Mononuclear cell (primary cell): ENCODE measurements around the gene USP31. TPM values are rescaled to one million over a fixed set of nuclear protein-coding genes. Genes with fewer than 3 reads are reported as not detected.
"Not testable (repeated sequence)": the region's sequence is repeated elsewhere in the genome, so short reads cannot be mapped to it uniquely, and the experiment has no call there.

Experiments
- H3K27me3 ChIP-seq: 2 replicates; pipeline ENCODE4 v1.6.0; 2011; ENCODE audit warnings: low read length, control low read depth; ENCODE audit not compliant: insufficient read depth
- H3K4me1 ChIP-seq: 2 replicates; pipeline ENCODE4 v1.5.1; 2011; ENCODE audit warnings: mild to moderate bottlenecking, low read length, control low read depth; ENCODE audit not compliant: insufficient read depth
- H3K4me3 ChIP-seq: 2 replicates; pipeline ENCODE4 v1.5.1; 2011; ENCODE audit warnings: mild to moderate bottlenecking, low read length, moderate library complexity
- H3K9me3 ChIP-seq: 2 replicates; pipeline ENCODE4 v1.5.1; 2011; ENCODE audit warnings: low read depth, mild to moderate bottlenecking, control low read depth, low read length
- total RNA-seq: library from RNA; depleted of rRNA; stranded (reverse); fragments of >200 nt; gene quantifications from one replicate; pipeline ENCODE4 v1.2.3, GENCODE V29; 2012

Gene USP31
- total RNA-seq, 1 donor = 2.5 TPM

DNA sequence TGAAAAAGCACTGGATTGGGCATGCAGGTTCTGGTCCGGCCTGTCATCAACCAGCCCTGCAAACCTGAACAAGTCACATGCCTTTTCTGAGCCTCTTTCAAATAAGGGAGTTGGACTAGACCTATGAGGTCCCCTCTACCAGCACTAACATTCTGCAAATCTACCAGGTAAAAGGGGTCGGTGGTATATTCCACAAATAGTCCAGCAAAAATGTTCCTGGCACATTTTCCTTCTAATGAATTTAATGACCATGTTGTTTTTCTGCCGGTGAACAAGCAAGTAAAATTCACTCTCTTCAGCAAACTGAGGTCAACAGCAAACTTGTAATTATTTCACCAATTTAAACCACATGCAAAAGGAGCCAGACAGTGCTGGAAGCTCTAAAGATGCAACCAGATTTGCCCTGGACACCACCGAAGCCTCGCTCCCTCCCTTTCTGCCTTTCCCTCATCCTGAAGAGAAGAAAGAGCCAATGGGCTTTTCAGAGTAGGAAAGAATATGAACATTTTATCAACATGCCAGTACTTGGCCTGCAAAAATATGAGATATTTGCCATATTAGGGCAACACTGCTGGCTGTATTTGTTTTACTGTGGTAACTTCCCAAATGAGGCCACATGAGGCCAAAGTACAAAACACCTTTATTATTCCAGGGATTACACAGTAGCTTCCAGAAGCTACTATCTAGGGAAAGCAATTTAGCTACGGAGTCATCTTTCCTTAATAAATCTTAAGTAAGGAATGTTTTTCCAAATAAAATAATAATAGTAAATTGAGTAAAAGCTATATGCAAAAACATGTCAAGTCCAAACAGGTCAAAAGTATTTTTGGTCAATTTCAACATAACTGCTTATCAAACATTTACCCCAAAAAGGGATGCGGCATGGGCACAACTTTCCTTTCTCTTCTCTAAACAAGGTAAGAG is 45.0 kb downstream of the USP31 start:
- Histone ChIP-seq H3K27me3 (no peaks in the 10 kb centered on the region), H3K4me1 (no peaks in the 10 kb centered on the region), H3K9me3 (no peaks in the 10 kb centered on the region), H3K4me3 (no peak overlapping the region)

DNA sequence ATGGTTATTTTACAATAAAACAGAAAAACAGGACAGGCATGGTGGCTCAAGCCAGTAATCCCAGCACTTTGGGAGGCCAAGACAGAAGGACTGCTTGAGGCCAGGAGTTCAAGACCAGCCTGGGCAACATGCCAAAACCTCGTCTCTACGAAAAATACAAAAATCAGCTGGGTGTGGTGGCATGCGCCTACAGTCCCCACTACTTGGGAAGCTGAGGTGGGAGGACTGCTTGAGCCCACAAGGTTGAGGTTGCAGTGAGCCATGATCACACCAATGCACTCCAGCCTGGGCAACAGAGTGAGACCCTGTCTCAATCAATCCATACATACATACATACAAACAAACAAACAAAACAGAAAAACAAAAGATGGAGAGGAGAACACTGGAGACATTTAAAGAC is 45.6 kb downstream of the USP31 start:
- H3K4me1 ChIP-seq = no peaks in the 10 kb centered on the region
- no peaks in the 10 kb centered on the region for H3K27me3 ChIP-seq
- H3K9me3 ChIP-seq = no peaks in the 10 kb centered on the region
- no peak overlapping the region for H3K4me3 ChIP-seq

DNA sequence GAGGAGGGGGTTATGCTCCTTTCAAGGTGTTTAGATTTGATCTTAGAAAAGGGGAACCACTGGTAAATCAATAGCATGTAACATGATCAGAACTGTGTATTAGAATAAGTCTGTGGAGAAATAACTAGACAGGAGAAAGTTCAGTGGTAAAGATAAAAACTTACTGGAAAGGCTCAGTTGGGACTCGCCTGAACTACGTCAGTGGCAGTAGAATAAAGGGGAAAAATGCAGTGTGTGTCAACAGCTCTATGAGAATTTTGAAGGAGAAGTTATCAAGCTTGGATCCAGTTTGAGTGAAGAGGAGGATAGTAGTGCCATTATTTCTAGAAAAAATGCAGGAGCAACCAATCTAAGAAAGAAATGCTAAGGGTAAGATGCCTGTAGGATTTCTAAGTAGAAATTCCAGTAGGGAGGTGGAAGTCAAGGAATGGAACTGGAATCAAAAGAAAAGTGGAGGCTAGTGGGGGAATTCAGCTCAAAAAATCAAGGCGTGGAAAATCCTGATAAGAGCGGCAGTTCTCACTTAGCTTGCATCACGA is 48.2 kb downstream of the USP31 start:
- H3K4me3 ChIP-seq = no peak overlapping the region
- H3K9me3 ChIP-seq = no peaks in the 10 kb centered on the region
- H3K4me1 ChIP-seq = no peaks in the 10 kb centered on the region
- H3K27me3 ChIP-seq = no peaks in the 10 kb centered on the region

DNA sequence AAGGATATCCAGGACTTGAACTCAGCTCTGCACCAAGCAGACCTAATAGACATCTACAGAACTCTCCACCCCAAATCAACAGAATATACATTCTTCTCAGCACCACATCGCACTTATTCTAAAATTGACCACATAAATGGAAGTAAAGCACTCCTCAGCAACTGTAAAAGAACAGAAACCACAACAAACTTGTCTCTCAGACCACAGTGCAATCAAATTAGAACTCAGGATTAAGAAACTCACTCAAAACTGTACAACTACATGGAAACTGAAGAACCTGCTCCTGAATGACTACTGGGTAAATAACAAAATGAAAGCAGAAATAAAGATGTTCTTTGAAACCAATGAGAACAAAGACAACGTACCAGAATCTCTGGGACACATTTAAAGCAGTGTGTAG is 52.8 kb downstream of the USP31 start:
- not testable (repeated sequence) for H3K4me3 ChIP-seq, H3K4me1 ChIP-seq

DNA sequence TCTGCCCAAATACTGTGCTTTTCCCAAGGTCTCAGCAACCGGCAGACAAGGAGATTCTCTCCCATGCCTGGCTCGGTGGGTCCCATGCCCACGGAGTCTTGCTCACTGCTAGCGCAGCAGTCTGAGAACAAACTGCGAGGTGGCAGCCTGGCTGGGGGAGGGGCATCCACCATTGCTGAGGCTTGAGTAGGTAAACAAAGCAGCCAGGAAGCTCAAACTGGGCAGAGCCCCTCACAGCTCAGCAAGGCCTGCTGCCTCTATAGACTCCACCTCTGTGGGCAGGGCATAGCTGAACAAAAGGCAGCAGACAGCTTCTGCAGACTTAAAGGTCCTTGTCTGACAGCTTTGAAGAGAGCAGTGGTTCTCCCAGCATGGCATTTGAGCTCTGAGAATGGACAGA is 55.1 kb downstream of the USP31 start:
- H3K4me1 ChIP-seq, H3K4me3 ChIP-seq, H3K27me3 ChIP-seq, H3K9me3 ChIP-seq: not testable (repeated sequence)

More for the DNA sequence above, 52.8 kb downstream of the USP31 start:
- not testable (repeated sequence) for H3K27me3 ChIP-seq, H3K9me3 ChIP-seq

DNA sequence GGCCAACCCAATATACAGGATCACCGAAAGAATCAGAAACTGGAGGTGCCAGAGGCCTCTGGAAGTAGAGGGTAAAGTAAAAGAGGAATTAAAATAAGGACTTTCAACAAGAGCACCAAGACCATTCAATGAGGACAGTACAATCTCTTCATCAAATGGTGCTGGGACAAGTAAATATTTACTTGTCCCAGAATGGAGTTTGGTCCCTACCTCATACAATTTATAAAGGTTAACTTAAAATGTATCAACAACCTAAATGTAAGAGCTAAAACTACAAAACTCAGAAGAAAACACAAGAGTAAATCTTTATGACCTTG is 56.5 kb downstream of the USP31 start:
- Histone ChIP-seq H3K27me3 (no peaks in the 10 kb centered on the region), H3K4me3 (no peak overlapping the region), H3K9me3 (no peaks in the 10 kb centered on the region), H3K4me1 (no peaks in the 10 kb centered on the region)

DNA sequence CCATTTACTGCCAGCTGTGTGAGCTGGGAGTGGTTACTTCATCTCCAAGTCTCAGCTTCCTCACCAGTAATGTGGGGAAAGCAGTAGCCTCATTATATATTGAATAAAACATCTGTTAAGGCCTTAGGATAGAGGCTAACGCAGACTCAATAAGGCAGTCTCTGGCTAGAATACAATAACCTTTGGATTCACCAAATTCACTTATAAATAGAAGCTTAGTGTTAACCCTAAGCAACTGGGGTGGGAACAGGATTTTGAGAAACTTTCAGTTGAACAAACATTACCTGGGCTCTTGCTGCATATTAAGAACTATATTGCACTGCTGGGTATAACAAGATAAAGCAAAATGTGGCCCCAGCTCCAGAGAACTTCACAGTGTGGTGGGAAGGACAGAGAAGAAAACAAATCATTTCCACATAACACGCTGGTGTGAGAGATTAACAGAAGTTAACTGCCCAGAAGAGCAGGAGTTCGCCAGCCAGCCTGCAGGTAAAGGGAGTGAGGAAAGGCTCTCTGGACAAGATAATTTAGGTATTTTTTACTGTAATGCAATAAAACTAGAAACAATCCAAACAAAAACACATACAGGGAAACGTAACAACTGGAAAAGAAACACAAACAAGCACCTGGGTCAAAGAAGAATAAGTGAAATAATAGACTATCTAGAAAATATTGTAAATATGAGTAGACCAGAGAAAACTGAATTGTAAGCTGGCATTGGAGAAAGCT is 57.0 kb downstream of the USP31 start:
- Histone ChIP-seq H3K9me3 (no peaks in the 10 kb centered on the region), H3K4me1 (no peaks in the 10 kb centered on the region), H3K27me3 (no peaks in the 10 kb centered on the region), H3K4me3 (no peak overlapping the region)

DNA sequence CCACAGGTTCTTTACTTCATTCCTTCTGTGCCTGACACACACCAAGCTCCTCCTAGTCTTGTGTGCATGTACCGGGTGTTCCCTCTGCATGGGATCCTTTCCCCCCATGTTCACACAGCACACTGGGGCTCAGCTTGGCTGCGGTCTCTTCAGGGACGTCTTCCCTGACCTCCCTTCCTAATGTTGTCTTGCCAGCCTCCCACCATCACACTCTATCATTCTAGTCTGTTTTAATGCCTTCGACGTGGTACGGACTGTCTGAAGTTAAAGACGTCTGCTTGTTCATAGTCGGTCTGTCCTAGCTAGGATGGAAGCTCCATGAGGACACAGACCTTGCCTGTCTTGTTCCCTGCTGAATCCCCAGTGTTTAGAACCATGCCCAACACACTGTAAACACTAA is 60.1 kb downstream of the USP31 start:
- H3K27me3 ChIP-seq = no peaks in the 10 kb centered on the region
- no peak overlapping the region for H3K4me3 ChIP-seq
- H3K9me3 ChIP-seq = no peaks in the 10 kb centered on the region
- no peaks in the 10 kb centered on the region for H3K4me1 ChIP-seq

DNA sequence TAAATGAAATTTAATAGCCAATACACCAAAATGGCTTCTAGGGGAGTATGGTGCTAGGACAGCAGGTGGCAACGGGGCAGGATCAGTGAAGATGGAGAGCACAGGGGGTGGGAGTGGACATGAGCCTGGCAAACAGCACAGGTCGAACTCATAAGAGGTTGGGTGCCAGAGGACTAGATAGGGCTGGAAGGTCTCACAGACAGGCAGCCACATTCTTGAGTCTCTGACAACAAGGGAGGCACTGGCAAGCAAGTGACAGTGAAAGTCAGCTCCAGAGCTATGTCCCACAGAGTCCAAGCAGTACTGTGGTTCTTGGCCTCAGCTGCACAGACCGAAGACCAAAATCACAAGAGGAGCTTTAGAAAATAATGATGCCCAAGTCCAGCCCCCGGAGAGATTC is 61.2 kb downstream of the USP31 start:
- no peaks in the 10 kb centered on the region for H3K27me3 ChIP-seq
- H3K4me3 ChIP-seq = no peak overlapping the region
- no peaks in the 10 kb centered on the region for H3K4me1 ChIP-seq
- no peaks in the 10 kb centered on the region for H3K9me3 ChIP-seq

DNA sequence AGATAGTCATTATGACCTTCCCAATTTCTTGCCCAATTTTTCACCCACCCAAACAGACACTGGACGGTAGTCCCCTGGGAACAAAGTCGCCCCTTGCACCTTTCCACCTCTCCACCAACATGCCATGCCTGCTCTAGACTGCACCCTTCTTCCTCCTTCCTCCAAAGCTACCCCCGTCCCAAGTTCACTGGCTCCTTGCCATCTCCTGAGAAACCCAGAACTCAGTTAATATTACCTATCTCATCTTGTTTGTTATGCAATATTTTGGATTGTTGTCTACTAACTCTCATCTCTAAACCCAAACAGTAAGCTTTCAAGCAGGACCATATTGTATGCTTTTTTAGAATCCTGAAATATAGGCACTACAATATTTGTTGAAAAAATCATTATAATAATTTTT is 63.3 kb downstream of the USP31 start:
- Histone ChIP-seq H3K9me3 (no peaks in the 10 kb centered on the region), H3K4me1 (no peaks in the 10 kb centered on the region), H3K27me3 (no peaks in the 10 kb centered on the region), H3K4me3 (no peak overlapping the region)

DNA sequence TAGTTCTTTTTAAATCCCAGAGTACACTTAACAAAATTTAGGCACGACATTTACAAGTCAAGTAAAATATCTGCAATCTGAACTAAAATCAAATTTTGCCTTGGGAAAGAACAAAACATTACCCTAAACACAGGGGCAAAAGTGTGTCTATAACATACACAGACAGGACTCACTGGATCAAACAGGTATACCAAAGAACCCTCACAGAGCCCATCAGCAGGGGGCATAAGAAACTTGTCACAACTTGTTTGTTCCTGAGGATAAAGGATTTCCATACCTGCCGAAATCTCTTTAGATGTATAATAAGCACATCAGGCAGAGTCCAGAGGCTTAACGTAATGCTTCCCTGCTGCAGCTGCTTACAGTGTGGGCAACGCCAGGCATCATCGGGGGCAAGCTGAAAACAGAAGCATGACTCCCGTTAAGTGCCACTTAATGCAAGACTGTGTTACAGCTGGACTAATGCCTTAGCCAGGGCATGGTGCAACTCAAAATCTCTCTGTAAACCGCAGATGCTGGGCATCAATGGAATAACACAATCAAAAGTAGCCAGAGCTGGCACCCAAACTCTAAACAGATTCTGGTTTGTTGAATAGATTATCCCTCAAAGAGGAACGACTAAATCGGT is 67.0 kb downstream of the USP31 start:
- Histone ChIP-seq H3K27me3 (no peaks in the 10 kb centered on the region), H3K4me1 (no peaks in the 10 kb centered on the region), H3K9me3 (no peaks in the 10 kb centered on the region)

DNA sequence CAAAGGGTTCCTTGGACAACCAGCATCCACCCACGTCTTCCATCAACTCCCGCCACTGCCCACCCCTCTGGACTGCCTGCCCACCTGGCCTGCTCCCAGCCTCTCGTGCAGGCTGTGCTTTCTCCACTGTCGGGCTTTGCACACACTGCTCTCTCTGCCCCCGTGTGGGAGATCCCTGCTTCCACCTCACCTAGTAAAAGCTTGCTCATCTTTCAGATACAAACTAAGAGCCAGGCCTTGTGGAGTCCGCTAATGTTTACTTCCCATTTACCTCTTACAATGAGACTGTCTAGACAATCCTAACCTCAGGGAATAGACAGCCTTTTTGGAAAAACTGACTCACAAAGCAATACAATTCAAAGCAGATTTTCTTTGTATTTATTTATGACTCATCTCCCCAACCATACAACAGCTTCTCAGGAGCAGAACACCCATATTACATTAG is 67.6 kb downstream of the USP31 start:
- Histone ChIP-seq H3K4me3 (no peak overlapping the region), H3K9me3 (no peaks in the 10 kb centered on the region), H3K27me3 (no peaks in the 10 kb centered on the region), H3K4me1 (no peaks in the 10 kb centered on the region)

More for the DNA sequence above, 67.0 kb downstream of the USP31 start:
- H3K4me3 ChIP-seq = no peak overlapping the region

DNA sequence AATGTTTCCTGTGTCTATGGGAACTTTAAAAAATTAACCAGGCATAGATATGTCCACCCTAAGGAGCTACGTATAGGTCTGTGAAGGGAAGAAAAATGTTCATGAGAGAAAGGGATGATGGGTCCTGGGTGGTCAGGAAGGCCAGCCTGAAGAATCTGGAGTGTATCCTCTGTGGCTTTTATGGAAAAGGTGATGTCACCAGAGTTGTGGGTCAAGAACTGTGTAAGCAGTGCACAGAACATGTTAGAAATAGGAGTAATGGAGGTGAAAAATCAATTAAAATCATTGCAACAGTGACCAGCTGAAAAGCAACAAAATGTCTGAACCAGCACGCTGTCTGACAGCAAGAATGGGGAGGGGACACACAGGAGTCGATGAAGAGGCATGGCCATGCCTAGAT is 68.5 kb downstream of the USP31 start:
- H3K4me3 ChIP-seq = no peak overlapping the region
- no peaks in the 10 kb centered on the region for H3K9me3 ChIP-seq
- H3K4me1 ChIP-seq = no peaks in the 10 kb centered on the region
- H3K27me3 ChIP-seq = no peaks in the 10 kb centered on the region

DNA sequence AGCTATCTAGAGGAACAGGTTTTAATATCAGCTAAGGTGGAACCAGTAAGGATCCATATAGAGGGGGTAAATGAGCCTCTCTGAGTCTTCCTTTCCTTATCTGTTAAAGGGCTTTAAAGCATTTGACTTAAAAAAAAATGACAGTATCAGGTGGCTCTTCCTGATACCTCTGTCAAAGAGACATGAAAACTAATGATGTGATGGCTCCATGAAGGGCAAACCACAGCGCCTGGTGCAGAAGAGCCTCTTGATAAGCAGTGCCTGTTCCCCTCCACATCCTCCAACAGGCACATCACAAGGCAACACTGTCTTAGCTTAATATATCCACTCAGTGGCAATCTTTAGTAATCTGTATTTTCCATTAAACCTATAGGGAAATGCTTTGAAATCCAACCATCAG is 68.9 kb downstream of the USP31 start:
- H3K4me1 ChIP-seq = no peaks in the 10 kb centered on the region
- no peaks in the 10 kb centered on the region for H3K9me3 ChIP-seq
- H3K27me3 ChIP-seq = no peaks in the 10 kb centered on the region
- no peak overlapping the region for H3K4me3 ChIP-seq

DNA sequence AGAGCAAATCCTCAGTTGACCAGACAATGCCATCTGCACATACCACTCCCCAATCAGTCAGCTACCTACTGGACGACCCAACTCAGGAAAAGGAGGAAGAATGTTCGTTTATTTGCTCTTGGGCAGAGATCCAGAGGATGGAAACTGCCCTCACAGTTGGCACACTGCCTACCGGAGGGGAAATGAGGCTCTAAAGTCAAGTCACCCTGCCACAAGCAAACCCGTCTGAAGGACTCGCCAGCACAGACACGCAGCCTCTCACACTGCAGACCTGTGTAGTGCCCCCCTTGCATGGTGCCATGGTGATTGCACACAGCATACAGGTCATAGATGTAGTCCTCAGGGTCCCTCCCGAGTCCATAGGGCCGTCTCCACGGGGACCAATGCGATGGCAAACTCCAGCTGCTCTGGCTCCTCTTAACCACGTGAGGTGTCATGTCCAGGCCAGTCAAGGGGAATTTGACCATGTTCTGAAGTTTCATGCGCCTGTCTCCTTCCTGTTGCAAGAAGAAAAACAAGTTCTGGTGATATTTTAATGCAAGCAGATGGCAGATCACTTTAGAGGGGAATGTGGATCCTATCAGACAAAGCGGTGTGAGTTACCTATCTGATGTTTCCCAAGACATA is 69.5 kb downstream of the USP31 start:
- Histone ChIP-seq H3K4me1 (no peaks in the 10 kb centered on the region), H3K4me3 (no peak overlapping the region), H3K27me3 (no peaks in the 10 kb centered on the region), H3K9me3 (no peaks in the 10 kb centered on the region)
